Femur (tissue), 1 donor: ENCODE measurements around the gene INTS2.
"Not testable (repeated sequence)": the region's sequence is repeated elsewhere in the genome, so short reads cannot be mapped to it uniquely, and the experiment has no call there.

Experiments used
- DNase-seq: peaks from one replicate; pipeline ENCODE4 v3.0.0-alpha.2; 2017

INTS2 gene

DNA sequence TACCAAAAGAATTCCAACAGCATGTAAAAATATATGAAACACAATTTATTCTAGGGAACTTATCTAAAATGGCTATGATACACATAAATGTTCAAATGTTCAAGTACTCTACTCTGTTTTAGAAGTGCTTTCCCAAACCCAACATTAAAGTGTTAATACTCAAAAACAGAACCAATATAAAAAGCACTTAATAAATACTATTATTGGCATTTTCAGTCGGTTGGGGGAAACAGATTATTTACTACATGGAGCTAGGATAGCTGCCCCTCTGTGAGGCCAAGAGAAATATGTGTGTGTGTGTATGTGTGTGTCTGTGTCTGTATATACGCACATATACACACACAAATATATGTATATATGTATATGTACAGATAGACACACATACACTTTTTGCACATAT, 32.4 kb downstream of the INTS2 start:
- no peak for DNase-seq

GRCh38 chr17:61894310-61894709, 33.5 kb downstream of the INTS2 start:
- not testable (repeated sequence) for DNase-seq

DNA sequence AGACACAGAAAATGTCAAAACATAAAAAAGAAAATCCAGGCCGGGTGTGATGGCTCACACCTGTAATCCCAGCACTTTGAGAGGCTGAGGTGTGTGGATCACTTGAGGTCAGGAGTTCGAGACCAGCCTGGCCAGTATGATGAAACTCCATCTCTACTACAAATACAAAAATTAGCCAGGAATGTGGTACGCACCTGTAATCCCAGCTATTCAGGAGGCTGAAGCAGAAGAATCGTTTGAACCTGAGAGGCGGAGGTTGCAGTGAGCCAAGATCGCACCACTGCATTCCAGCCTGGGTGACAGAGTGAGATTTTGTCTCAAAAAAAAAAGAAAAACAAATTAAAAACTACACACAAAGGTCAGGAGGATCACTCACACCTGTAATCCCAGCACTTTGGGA, 40.0 kb downstream of the INTS2 start:
- not testable (repeated sequence) for DNase-seq

DNA sequence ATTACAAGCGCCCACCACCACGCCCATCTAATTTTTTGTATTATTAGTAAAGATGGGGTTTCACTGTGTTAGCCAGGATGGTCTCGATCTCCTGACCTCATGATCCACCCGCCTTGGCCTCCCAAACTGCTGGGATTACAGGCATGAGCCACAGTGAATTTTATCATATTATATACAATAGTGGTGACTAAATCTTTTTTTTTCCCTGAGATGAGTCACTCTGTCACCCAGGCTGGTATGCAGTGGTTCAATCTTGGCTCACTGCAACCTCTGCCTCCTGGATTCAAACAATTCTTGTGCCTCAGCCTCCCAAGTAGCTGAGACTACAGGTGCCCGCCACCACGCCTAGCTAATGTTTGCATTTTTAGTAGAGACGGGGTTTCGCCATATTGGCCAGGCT, 41.9 kb downstream of the INTS2 start:
- not testable (repeated sequence) for DNase-seq

GRCh38 chr17:61884864-61885263, 42.9 kb downstream of the INTS2 start:
- DNase-seq = no peak

DNA sequence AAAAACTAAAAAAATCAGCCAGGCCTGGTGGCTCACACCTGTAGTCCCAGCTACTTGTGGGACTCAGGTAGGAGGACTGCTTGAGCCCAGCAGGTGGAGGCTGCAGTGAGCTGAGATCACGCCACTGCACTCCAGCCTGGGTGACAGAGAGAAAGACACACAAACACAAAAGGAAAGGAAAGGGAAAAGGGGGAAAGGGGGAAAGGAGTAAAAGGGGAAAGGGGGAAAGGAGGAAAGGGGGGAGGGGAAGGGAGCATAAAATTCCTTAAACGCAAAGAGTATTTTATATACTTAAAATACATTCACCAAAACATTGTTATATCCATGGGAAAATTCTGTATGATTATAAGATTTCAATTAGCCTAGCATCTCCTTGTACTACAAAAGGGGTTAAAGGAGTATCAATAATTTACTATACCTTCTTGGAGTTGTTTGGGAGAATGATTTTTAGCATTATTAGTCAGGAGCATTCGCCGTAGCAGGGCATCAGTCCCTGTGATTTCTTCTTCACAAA, 47.1 kb downstream of the INTS2 start:
- DNase-seq = no peak

DNA sequence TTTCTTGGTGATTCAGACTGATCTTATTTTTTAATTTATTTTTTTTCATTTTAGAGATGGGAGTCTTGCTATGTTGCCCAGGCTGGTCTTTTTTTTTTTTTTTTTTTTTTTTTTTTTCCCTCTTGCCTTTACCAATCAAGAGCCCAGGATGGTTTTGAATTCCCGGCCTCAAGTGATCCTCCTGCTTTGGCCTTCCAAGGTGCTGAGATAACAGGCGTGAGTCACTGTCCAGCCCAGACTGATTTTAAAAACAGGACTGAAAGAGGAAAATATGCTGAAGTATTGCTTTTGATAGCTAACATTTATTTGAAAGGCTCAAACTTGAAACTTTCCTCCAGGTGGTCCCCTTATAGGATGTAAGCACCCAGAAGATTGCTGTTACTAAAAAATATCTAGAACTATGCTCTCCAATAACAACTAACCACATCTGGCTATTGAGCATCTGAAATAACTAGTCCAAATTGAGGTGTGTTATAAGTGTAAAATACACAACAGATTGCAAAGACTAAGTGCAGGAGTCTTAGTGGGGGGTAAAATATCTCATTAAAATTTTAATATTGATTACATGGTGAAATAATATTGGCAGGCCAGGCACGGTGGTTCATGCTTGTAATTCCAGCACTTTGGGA, 48.7 kb downstream of the INTS2 start:
- DNase-seq = no peak

- DNase-seq = no peak
These were observed 49.3 kb downstream of the INTS2 start for GRCh38 chr17:61878520-61878919.

DNA sequence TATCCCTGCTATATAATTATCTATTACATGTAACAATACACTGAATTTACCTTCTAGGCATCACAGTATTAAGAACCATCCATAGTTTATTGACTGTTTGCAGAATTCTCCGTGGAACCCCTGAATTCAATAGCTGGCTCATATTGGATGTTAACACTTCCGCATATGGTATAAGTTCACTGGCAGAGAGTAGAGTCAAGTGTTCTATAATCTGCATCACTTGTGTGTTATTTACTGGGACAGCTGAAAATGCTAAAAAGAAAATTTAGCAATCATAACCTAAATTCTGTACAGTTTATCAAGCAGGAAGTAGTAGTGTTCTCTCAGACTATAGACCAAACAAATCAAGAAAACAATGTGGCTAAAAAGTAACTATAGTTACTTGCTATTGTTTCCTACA, 49.9 kb downstream of the INTS2 start:
- DNase-seq = no peak

DNA sequence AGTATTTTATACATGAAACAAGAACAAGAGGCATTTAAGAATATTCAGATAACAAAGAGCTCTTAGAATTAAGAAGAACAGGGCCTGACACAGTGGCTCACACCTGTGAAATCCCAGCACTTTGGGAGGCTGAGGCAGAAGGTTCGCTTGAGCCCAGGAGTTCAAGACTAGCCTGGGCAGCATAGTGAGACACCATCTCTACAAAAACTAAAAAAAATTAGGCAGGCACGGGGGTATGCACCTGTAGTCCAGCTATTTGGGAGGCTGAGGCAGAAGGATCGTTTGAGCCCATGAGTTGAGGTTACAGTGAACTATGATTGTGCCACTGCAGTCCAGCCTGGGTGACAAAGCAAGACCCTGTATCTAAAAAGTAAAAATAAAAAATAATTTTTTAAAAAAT, 52.0 kb downstream of the INTS2 start:
- DNase-seq = no peak

- no peak for DNase-seq
These were observed 52.5 kb downstream of the INTS2 start for GRCh38 chr17:61875285-61875684.

DNA sequence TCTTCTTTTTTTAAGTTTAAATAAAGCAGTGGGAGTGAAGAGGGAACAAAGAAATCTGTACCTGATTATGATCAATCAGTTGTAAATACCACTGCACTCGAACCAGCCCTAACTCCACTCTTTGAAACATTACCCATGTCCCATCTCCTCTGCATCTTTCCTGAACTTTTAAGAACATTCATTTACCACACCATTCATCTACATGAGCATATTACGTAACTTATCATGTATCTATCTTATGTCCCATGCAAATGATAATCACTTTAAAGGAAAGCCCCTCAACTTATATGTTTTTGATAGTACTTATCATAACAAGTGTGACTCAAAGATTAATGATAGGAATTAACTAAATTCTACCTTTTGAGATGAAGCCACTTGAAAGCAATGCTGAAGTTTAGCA, 53.7 kb downstream of the INTS2 start:
- DNase-seq = no peak

DNA sequence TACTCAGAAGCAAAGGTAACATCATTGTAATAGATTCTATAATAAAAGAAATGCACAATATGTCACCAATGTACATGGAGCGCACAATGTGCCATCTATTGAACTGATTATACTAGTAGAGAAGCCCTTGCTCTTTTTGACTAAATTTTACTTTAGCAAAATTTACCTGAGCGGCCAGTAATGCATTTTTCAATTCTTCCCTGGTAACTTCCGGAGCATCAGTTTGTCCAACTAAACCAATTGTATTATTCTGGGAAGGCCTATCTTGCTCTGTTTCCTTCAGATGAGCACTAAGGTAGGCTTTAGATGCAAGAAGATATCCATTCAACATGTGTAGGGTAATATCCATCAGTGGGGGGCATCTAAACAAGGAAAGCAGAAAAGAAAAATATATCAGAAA, 55.7 kb downstream of the INTS2 start:
- no peak for DNase-seq

DNA sequence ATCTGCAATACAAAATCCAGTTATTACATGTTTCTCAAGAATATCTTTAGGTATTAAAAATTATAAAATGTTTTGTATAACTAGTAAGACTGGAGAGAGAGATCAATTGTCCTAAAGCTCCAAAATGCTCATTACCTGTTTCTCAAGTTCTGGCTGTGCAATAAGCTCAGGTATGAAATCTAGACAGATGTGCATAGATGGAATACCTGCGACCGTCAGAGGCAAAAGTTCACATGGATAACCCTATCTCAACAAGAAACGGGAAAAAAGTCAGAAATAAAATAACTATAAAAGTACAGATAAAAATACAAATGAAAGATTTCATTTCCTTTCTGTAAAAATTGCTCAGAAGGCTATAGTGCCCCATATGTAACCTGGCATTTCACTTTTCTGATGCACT, 58.6 kb downstream of the INTS2 start:
- no peak for DNase-seq

DNA sequence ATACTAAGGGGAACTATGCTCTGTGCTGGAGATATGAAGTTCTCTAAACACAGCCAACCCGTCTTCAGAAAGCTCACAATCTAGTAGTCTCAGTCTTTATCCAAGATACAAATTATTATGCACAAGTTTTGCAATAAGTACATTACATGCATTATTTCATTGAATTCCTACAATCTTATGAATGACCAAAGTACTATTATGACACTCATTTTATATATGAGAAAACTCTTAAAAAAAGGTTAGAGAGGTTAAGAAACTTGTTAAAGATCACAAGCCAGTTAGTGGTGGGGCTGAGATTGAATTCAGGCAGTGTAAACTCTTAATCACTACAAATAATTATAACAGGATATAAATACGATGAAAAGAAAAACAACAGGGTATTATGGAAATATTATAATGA, 59.7 kb downstream of the INTS2 start:
- no peak for DNase-seq

DNA sequence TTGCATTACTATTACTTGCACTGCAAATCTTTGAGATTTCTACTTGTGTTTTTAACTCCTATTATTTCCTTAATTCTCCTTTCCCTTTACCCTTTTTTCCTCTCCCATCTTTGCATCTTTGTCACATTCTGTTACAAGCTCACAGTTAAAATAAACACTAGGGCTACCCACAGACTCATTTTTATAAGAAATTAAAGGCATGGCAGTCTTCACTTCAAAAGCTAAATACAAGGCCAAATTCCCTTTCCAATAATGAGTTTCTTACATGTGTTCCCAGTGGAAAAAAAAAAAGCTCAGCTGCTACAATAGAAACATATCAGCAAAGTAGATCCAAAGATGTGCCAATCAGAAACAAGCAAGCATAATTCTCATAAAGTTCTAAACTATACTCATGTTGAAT, 60.7 kb downstream of the INTS2 start:
- no peak for DNase-seq

DNA sequence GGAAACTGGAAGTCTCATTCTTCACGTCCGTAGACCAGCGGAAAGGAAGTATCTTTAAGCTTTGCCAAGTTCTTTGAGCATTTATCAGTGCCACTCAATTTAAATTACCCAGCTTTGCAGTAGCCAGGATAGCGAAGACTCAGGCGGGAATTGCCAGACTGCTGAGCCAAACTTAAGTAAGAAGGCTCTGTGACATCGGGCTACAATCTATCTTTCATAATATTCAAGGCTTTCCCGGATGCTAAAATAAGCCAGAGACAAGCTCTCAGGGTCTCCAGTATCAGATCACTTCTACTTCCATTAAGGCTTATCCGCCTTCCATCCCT, 64.0 kb downstream of the INTS2 start:
- DNase-seq = no peak

DNA sequence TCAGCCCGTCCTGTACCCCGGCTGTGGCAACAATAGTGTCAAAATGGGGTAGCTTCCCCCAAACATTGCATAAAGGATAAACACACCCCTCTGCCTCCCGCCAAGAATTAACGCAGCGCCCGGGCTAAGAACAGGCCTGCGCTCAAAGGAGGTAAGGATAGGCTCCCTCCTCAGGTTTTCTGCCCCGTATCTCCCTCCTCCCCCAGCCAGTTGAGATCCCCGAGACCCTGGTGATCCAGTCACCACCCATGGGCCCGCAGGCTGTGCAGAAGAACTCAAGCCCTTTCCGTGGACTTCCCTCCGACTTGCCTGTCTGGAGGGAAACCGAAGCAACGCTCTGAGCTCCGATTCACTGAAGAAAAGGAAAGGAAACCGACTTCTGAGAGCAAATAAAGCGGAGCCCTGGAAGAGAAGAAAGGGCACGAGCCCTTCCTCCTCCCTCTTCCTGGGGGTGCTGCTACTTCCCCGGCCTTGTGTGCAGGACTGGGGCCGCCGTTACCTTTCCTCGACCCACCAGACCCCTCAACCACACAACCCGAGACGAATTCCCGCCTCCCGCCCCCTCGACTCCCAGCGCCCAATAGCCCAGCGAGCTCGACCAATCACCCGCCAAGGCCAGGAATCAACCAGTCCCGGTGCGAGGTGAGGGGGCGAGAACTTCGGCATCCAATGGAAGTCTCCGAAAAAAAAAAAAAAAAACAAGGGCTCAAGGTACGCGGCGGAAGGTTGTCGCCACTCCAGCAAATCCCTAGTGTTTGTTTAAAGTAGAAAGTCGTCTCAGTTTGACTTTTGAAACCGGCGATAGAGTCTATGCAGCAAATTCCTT, 64.6 kb downstream of the INTS2 start, which contains the start of gene BRIP1:
BRIP1 (minus strand) TSS at position 554 of the 826 bp plus-strand sequence. CDS start 1,989 bp downstream, outside the sequence.
- DNase-seq = peak; percentile 96

DNA sequence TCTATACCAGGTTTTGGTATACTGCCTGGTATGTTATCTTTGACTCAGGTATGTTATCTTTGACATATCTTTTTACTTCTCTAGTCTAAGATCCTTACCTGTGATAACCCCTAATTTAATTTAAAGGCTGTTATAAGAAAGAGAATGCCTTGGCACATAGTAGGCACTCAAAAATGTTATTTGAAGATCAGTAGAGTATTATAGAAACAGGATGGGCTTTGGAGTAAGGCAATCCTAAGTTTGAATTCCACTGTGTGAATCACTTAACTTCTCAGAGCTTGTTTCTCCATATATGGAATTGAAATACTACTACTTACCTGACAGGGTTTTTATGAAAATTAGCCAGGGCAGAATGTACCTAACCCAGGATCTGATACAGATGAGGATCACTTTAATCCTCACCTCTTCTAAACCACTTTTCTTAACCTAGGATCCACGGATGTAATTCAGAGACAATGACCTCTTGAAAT, 65.6 kb downstream of the INTS2 start:
- no peak for DNase-seq

DNA sequence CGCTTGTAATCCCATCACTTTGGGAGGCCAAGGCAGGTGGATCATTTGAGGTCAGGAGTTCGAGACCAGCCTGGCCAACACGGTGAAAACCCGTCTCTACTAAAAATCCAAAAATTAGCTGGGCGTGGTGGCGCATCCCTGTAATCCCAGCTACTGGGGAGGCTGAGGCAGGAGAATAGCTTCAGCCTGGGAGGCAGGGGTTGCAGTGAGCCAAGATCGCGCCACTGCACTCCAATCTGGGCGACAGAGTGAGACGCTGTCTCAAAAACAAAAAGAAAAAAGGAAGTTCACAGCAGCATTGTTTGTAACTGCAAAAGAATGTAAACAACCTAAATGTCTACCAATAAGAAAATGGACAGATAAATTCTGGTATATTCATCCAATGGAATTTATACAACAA, 67.4 kb downstream of the INTS2 start:
- not testable (repeated sequence) for DNase-seq

GRCh38 chr17:61856035-61856434, 71.7 kb downstream of the INTS2 start:
- DNase-seq = no peak

GRCh38 chr17:61852857-61853256, 74.9 kb downstream of the INTS2 start:
- DNase-seq = no peak

DNA sequence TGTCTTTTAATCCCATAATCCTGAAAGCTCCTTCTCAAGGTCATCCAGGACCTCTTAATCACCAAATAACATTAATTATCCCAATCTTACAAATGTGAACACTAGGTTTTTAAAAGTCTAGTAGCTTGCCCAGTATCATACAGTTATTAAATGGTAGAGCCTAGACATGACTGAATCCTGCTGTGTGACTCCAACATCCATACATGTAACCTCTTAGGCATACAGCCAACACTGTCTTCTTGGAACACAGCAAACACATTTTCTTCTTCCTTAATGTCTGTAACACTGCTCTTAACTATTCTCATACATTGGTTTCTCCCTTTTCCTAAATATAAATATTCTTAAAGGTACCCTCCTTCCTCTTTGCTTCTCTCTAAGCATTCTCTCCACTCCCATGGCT, 78.1 kb downstream of the INTS2 start:
- DNase-seq = no peak

GRCh38 chr17:61848896-61849295, 78.9 kb downstream of the INTS2 start:
- no peak for DNase-seq
